Thyroid gland (tissue), 4 donors: ENCODE results near the gene RFX4. TPM values are rescaled to one million over a fixed set of nuclear protein-coding genes. Genes with fewer than 3 reads are reported as not detected.

Experiments
- DNase-seq, 2 donors: peaks; one replicate each; pipeline ENCODE4 v3.0.0-alpha.2; 2019
- H3K27ac ChIP-seq, 3 donors: fragments of 200-600 bp; sonication (generic); 1 replicate in 2 of 3; 2 replicates in 1 of 3; pipeline ENCODE4 v1.5.1; 2016 to 2019; ENCODE audit warnings: mild to moderate bottlenecking in 1 of 3, moderate library complexity in 1 of 3
- H3K27me3 ChIP-seq: fragments of 200-600 bp; sonication (generic); one replicate; pipeline ENCODE4 v1.5.1; 2019
- H3K36me3 ChIP-seq, 2 donors: fragments of 200-600 bp; sonication (generic); one replicate each; pipeline ENCODE4 v1.5.1; 2016 to 2019
- H3K4me1 ChIP-seq, 2 donors: fragments of 200-600 bp; sonication (generic); one replicate each; pipeline ENCODE4 v1.5.1; 2017 to 2019
- H3K4me3 ChIP-seq, 3 donors: fragments of 200-600 bp; sonication (generic); replicated peaks in 1 of 3; 1 replicate in 2 of 3; 2 replicates in 1 of 3; pipeline ENCODE4 v1.5.1; 2016; ENCODE audit warnings: mild to moderate bottlenecking in 1 of 3
- H3K9me3 ChIP-seq: fragments of 200-600 bp; sonication (generic); one replicate; pipeline ENCODE4 v1.5.1; 2017
- CTCF ChIP-seq, 6 experiments: fragments of 200-600 bp in 3 of 6; fragments of 450-650 bp in 3 of 6; sonication (generic) in 3 of 6; IDR thresholded peaks; one replicate each; pipeline ENCODE4 v1.5.1; 2016 to 2019; ENCODE audit warnings: antibody characterized with exemption in 6 of 6, mild to moderate bottlenecking in 2 of 6, inconsistent platforms in 1 of 6, moderate library complexity in 1 of 6
- POLR2A ChIP-seq, 2 donors: fragments of 450-650 bp; IDR thresholded peaks; one replicate each; pipeline ENCODE4 v1.6.1; 2017; ENCODE audit warnings: antibody characterized with exemption in 2 of 2, mild to moderate bottlenecking in 2 of 2, moderate library complexity in 1 of 2
- WGBS, 2 donors: methylation state at CpG; one replicate each; pipeline ENCODE4 v1.1.5; 2017; 5-methylcytosine and 5-hydroxymethylcytosine counted together
- intact Hi-C: fragments of 100-400 bp; cut with DNase I; formaldehyde crosslinking; loops from one replicate; pipeline ENCODE4 v1.15.1; 2023
- total RNA-seq, 4 donors: library from RNA; depleted of rRNA; stranded (reverse); fragments of >200 nt; gene quantifications; one replicate each; pipeline ENCODE4 v1.2.3, GENCODE V29; 2016

RFX4 gene
- total RNA-seq, 4 donors from 2014 or later = 0.27 to 0.45 TPM; not detected in 2

GRCh38 chr12:106739815-106740530 lies 157.2 kb downstream of the RFX4 start:
- no peak overlapping the region for H3K27ac ChIP-seq
- no peaks in the 10 kb centered on the region for H3K9me3 ChIP-seq
- no peaks in the 10 kb centered on the region for H3K36me3 ChIP-seq
- H3K4me1 ChIP-seq = no peaks in the 10 kb centered on the region
- intact Hi-C loops = no loop called here
- H3K4me3 ChIP-seq = no peak overlapping the region
- WGBS, 2 donors = 81 to 83% methylated on average over 10 of the region's 10 CpGs
- no peak for DNase-seq
- H3K27me3 ChIP-seq = no peaks in the 10 kb centered on the region
- TF ChIP-seq CTCF (IDR thresholded peaks at IDR 0.05) = no peak
- TF ChIP-seq POLR2A (IDR thresholded peaks at IDR 0.05) = no peak

- DNase-seq = no peak
- H3K4me1 ChIP-seq = no peaks in the 10 kb centered on the region
- H3K27me3 ChIP-seq = no peaks in the 10 kb centered on the region
- intact Hi-C loops = no loop called here
- H3K36me3 ChIP-seq = no peaks in the 10 kb centered on the region
- no peak overlapping the region for H3K27ac ChIP-seq
- TF ChIP-seq CTCF (IDR thresholded peaks at IDR 0.05) (no peak), POLR2A (IDR thresholded peaks at IDR 0.05) (no peak)
- no peaks in the 10 kb centered on the region for H3K9me3 ChIP-seq
- H3K4me3 ChIP-seq = no peak overlapping the region
- WGBS, 2 donors = 84 to 92% methylated on average over 5 of the region's 5 CpGs
Measured at GRCh38 chr12:106740818-106741217, 158.0 kb downstream of the RFX4 start.

DNA sequence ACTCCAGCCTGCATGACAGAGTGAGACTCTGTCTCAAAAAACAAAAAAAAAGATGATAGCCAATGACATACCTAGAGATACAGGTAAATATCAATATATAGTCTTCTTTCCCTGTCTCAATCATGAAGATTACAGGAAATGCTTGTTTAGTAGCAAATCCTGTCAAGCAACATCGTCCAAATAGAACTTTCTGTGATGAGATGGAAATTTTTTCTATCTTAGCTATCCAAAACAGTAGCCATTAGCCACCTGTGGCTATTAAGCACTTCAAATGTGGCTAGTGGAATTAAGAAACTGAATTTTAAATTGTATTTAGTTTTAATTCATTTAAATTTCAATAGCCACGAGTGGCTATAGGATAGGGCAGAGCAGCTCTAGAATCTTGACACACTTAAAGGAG lies 158.4 kb downstream of the RFX4 start:
- no peak overlapping the region for H3K4me3 ChIP-seq
- no peaks in the 10 kb centered on the region for H3K9me3 ChIP-seq
- H3K27me3 ChIP-seq = no peaks in the 10 kb centered on the region
- 92 to 94% methylated on average over 2 of the region's 2 CpGs for WGBS, 2 donors
- intact Hi-C loops = no loop called here
- TF ChIP-seq CTCF (IDR thresholded peaks at IDR 0.05) (no peak), POLR2A (IDR thresholded peaks at IDR 0.05) (no peak)
- no peak for DNase-seq
- no peak overlapping the region for H3K27ac ChIP-seq
- no peaks in the 10 kb centered on the region for H3K36me3 ChIP-seq
- H3K4me1 ChIP-seq = no peaks in the 10 kb centered on the region

- intact Hi-C loops = no loop called here
- H3K36me3 ChIP-seq = no peaks in the 10 kb centered on the region
- no peaks in the 10 kb centered on the region for H3K4me1 ChIP-seq
- TF ChIP-seq CTCF (IDR thresholded peaks at IDR 0.05) (no peak), POLR2A (IDR thresholded peaks at IDR 0.05) (no peak)
- no peak for DNase-seq
- H3K27me3 ChIP-seq = no peaks in the 10 kb centered on the region
- 70 to 76% methylated on average over 8 of the region's 8 CpGs for WGBS, 2 donors
- no peaks in the 10 kb centered on the region for H3K9me3 ChIP-seq
- no peak overlapping the region for H3K27ac ChIP-seq
- H3K4me3 ChIP-seq = no peak overlapping the region
Measured at GRCh38 chr12:106743270-106743988, 160.6 kb downstream of the RFX4 start.

DNA sequence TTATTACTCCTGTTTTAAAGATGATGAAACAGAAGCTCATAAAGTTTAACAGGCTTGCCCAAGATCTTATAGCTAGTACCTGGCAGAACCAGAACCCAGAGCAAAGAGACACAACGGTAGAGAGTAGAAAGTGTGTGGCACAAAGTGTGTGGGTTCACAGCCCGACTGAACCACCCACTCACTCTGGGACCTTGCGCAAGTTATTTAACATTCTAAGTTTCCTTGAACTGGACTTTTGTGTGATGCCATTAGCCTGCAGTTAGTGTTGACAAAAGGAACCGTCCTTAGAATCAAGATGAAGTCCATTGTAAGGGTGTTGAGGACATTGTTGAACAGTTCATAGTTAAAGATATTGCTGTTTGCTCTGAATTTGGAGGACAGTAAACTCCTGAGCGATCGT lies 161.8 kb downstream of the RFX4 start:
- intact Hi-C loops = no loop called here
- no peak for DNase-seq
- Histone ChIP-seq H3K36me3 (no peaks in the 10 kb centered on the region), H3K4me1 (no peaks in the 10 kb centered on the region), H3K9me3 (no peaks in the 10 kb centered on the region), H3K27ac (no peak overlapping the region), H3K27me3 (no peaks in the 10 kb centered on the region), H3K4me3 (no peak overlapping the region)
- TF ChIP-seq POLR2A (IDR thresholded peaks at IDR 0.05) (no peak), CTCF (IDR thresholded peaks at IDR 0.05) (no peak)
- 81 to 87% methylated on average over 6 of the region's 6 CpGs for WGBS, 2 donors
